H1 (cell line): ENCODE measurements around the gene PLEKHG1. TPM values are rescaled to one million over a fixed set of nuclear protein-coding genes. Genes with fewer than 3 reads are reported as not detected.

Source experiments
- CTCF ChIA-PET: fragments of 300-600 bp; sonication (Branson Sonifier 250); formaldehyde crosslinking; loops from one replicate; lab custom pipeline; 2021; ENCODE audit not compliant: partially characterized antibody; lab: Charles Lee
- POLR2A ChIA-PET: fragments of 300-600 bp; sonication (Branson Sonifier 250); formaldehyde crosslinking; loops from one replicate; lab custom pipeline; 2021; ENCODE audit warnings: inconsistent platforms; ENCODE audit not compliant: partially characterized antibody; lab: Charles Lee
- DNase-seq, 2 experiments: peaks; one replicate each; pipeline versions ENCODE4 v3.0.0 to v3.0.0-alpha.2; 2010 to 2022; ENCODE audit warnings: low spot score in 2 of 2, low read depth in 1 of 2, mixed read lengths in 1 of 2
- FAIRE-seq: peaks from 2 replicates; lab custom pipeline; 2011; peaks lifted over from hg19 to GRCh38; lab: Jason Lieb, UNC
- H2AFZ ChIP-seq: 2 replicates; pipeline ENCODE4 v1.8.1; 2012; ENCODE audit warnings: low read length, inconsistent platforms
- H2AK5ac ChIP-seq: 2 replicates; pipeline ENCODE4 v1.6.1; 2013; ENCODE audit warnings: low read depth, low read length
- H2BK120ac ChIP-seq: replicated peaks from 2 replicates; pipeline ENCODE3; 2013; ENCODE audit warnings: low read depth, low read length, inconsistent platforms
- H2BK12ac ChIP-seq: 2 replicates; pipeline ENCODE4 v1.6.1; 2013; ENCODE audit warnings: low read depth, low read length
- H2BK15ac ChIP-seq: 2 replicates; pipeline ENCODE4 v1.6.1; 2013; ENCODE audit warnings: low read length
- H2BK20ac ChIP-seq: 2 replicates; pipeline ENCODE4 v1.6.1; 2013; ENCODE audit warnings: low read length
- H2BK5ac ChIP-seq: 2 replicates; pipeline ENCODE4 v1.6.1; 2013; ENCODE audit warnings: low read depth, low read length
- H3K14ac ChIP-seq: 2 replicates; pipeline ENCODE4 v1.6.1; 2013; ENCODE audit warnings: inconsistent platforms; ENCODE audit not compliant: insufficient read length
- H3K18ac ChIP-seq: 2 replicates; pipeline ENCODE4 v1.6.1; 2013; ENCODE audit warnings: low read length; ENCODE audit errors: extremely low read depth
- H3K23ac ChIP-seq: 2 replicates; pipeline ENCODE4 v1.6.1; 2013; ENCODE audit warnings: inconsistent platforms; ENCODE audit not compliant: insufficient read length
- H3K23me2 ChIP-seq: 2 replicates; pipeline ENCODE4 v1.6.1; 2013; ENCODE audit warnings: low read depth, low read length
- H3K27ac ChIP-seq: 2 replicates; pipeline ENCODE4 v1.6.1; 2011; ENCODE audit warnings: low read depth, low read length, inconsistent platforms
- H3K27me3 ChIP-seq, 4 experiments: replicated peaks in 1 of 4; 1 replicate in 1 of 4; 2 replicates in 3 of 4; pipeline versions ENCODE4 v1.6.1 to v1.8.1; 2011 to 2013; ENCODE audit warnings: low read length in 3 of 4, mild to moderate bottlenecking in 3 of 4, inconsistent platforms in 2 of 4, mixed read lengths in 2 of 4, moderate library complexity in 1 of 4; ENCODE audit not compliant: control insufficient read depth in 3 of 4, insufficient read depth in 3 of 4; ENCODE audit errors: extremely low read depth in 1 of 4
- H3K36me3 ChIP-seq, 4 experiments: 2 replicates each; pipeline versions ENCODE4 v1.6.1 to v1.8.1; 2011 to 2013; ENCODE audit warnings: mild to moderate bottlenecking in 4 of 4, low read length in 3 of 4, moderate library complexity in 2 of 4, control low read depth in 1 of 4, inconsistent platforms in 1 of 4; ENCODE audit not compliant: insufficient read depth in 4 of 4, control insufficient read depth in 2 of 4
- H3K4ac ChIP-seq: replicated peaks from 2 replicates; pipeline ENCODE3; 2013; ENCODE audit warnings: low read length, low read depth, mixed read lengths, inconsistent platforms; ENCODE audit not compliant: insufficient read length
- H3K4me1 ChIP-seq, 4 experiments: replicated peaks in 1 of 4; 1 replicate in 1 of 4; 2 replicates in 3 of 4; pipeline versions ENCODE4 v1.6.1 to v1.8.1; 2011 to 2013; ENCODE audit warnings: low read length in 3 of 4, inconsistent platforms in 2 of 4, mixed read lengths in 1 of 4; ENCODE audit not compliant: insufficient read depth in 4 of 4, control insufficient read depth in 3 of 4
- H3K4me2 ChIP-seq, 2 experiments: 2 replicates each; pipeline versions ENCODE4 v1.6.1 to v1.8.1; 2011 to 2013; ENCODE audit warnings: low read depth in 2 of 2, low read length in 2 of 2, control low read depth in 1 of 2, inconsistent platforms in 1 of 2, mild to moderate bottlenecking in 1 of 2; ENCODE audit not compliant: insufficient read depth in 1 of 2
- H3K4me3 ChIP-seq, 4 experiments: fragments of 200-600, 300-600 bp in 1 of 4; sonication (generic), shearing (Covaris generic), sonication (Bioruptor Twin) in 1 of 4; 2 replicates each; pipeline versions ENCODE4 v1.5.1 to v1.8.1; 2011 to 2016; ENCODE audit warnings: low read length in 4 of 4, low read depth in 3 of 4, control low read depth in 2 of 4, inconsistent platforms in 2 of 4, mild to moderate bottlenecking in 2 of 4, mixed read lengths in 1 of 4, moderate library complexity in 1 of 4; ENCODE audit not compliant: insufficient read depth in 2 of 4; ENCODE audit errors: extremely low read depth in 1 of 4
- H3K56ac ChIP-seq: replicated peaks from 2 replicates; pipeline ENCODE3; 2013; ENCODE audit warnings: low read depth, mild to moderate bottlenecking, mixed read lengths, low read length, inconsistent platforms; ENCODE audit not compliant: insufficient read length
- H3K79me1 ChIP-seq: 2 replicates; pipeline ENCODE4 v1.6.1; 2013; ENCODE audit warnings: low read depth, low read length, control low read depth
- H3K79me2 ChIP-seq, 2 experiments: 2 replicates each; pipeline versions ENCODE4 v1.6.1 to v1.8.1; 2012 to 2013; ENCODE audit warnings: low read length in 2 of 2, mild to moderate bottlenecking in 2 of 2, inconsistent platforms in 1 of 2; ENCODE audit not compliant: insufficient read depth in 2 of 2, control insufficient read depth in 1 of 2
- H3K9ac ChIP-seq, 4 experiments: replicated peaks in 1 of 4; 1 replicate in 1 of 4; 2 replicates in 3 of 4; pipeline versions ENCODE4 v1.6.1 to v1.8.1; 2011 to 2013; ENCODE audit warnings: low read depth in 3 of 4, low read length in 3 of 4, control low read depth in 2 of 4, mild to moderate bottlenecking in 2 of 4, moderate library complexity in 2 of 4, inconsistent platforms in 1 of 4; ENCODE audit errors: extremely low read depth in 1 of 4
- H3K9me3 ChIP-seq, 2 experiments: 2 replicates each; pipeline versions ENCODE4 v1.6.1 to v1.8.1; 2012 to 2013; ENCODE audit warnings: mild to moderate bottlenecking in 2 of 2, moderate library complexity in 2 of 2, control low read depth in 1 of 2, inconsistent platforms in 1 of 2, low read depth in 1 of 2, low read length in 1 of 2, mixed read lengths in 1 of 2; ENCODE audit not compliant: insufficient read depth in 2 of 2
- H4K20me1 ChIP-seq, 2 experiments: replicated peaks in 1 of 2; 2 replicates each; pipeline versions ENCODE3 to v1.8.1; 2011 to 2013; ENCODE audit warnings: inconsistent platforms in 2 of 2, low read length in 2 of 2, mild to moderate bottlenecking in 1 of 2; ENCODE audit not compliant: insufficient read depth in 2 of 2, control insufficient read depth in 1 of 2
- H4K5ac ChIP-seq: 2 replicates; pipeline ENCODE4 v1.6.1; 2013; ENCODE audit warnings: low read length, low read depth, mixed read lengths, inconsistent platforms; ENCODE audit not compliant: insufficient read length
- H4K8ac ChIP-seq: 2 replicates; pipeline ENCODE4 v1.8.0; 2013; ENCODE audit warnings: mild to moderate bottlenecking, moderate library complexity, low read length, inconsistent platforms; ENCODE audit not compliant: insufficient read depth; ENCODE audit errors: extremely low read depth
- H4K91ac ChIP-seq: replicated peaks from 2 replicates; pipeline ENCODE3; 2013; ENCODE audit warnings: low read length, mixed read lengths, inconsistent platforms; ENCODE audit not compliant: insufficient read length
- BCL11A ChIP-seq, 2 experiments: IDR thresholded peaks; one replicate each; pipeline ENCODE4 v1.6.1; 2011; ENCODE audit warnings: low read depth in 2 of 2, low read length in 2 of 2, mild to moderate bottlenecking in 2 of 2
- CEBPB ChIP-seq: IDR thresholded peaks from 2 replicates; pipeline ENCODE4 v1.6.1; 2012; ENCODE audit warnings: low read depth, low read length
- CHD2 ChIP-seq: IDR thresholded peaks from 2 replicates; pipeline ENCODE4 v1.6.1; 2012; ENCODE audit warnings: low read length, improper control_type of control experiment
- EGR1 ChIP-seq: IDR thresholded peaks from 2 replicates; pipeline ENCODE4 v1.6.1; 2011; ENCODE audit warnings: low read depth, low read length, borderline replicate concordance
- EP300 ChIP-seq, 2 experiments: IDR thresholded peaks; 1 replicate in 1 of 2; 2 replicates in 1 of 2; pipeline ENCODE4 v1.6.1; 2011 to 2012; ENCODE audit warnings: low read depth in 2 of 2, low read length in 2 of 2, mild to moderate bottlenecking in 2 of 2, borderline replicate concordance in 1 of 2, inconsistent platforms in 1 of 2, moderate library complexity in 1 of 2
- HDAC2 ChIP-seq, 2 experiments: fragments of 300-600 bp in 1 of 2; sonication (generic) in 1 of 2; IDR thresholded peaks; 2 replicates each; pipeline ENCODE4 v1.6.1; 2011 to 2012; ENCODE audit warnings: low read depth in 2 of 2, low read length in 2 of 2, mild to moderate bottlenecking in 2 of 2, moderate library complexity in 2 of 2, borderline replicate concordance in 1 of 2, inconsistent platforms in 1 of 2
- MAFK ChIP-seq: IDR thresholded peaks from 2 replicates; pipeline ENCODE4 v1.6.1; 2012; ENCODE audit warnings: low read depth, mild to moderate bottlenecking, improper control_type of control experiment, low read length
- POLR2A ChIP-seq, 2 experiments: IDR thresholded peaks; 1 replicate in 1 of 2; 2 replicates in 1 of 2; pipeline ENCODE4 v1.6.1; 2011; ENCODE audit warnings: low read depth in 2 of 2, low read length in 2 of 2, mild to moderate bottlenecking in 2 of 2; ENCODE audit errors: control extremely low read depth in 1 of 2
- POU5F1 ChIP-seq: IDR thresholded peaks from 2 replicates; pipeline ENCODE4 v1.6.1; 2011; ENCODE audit warnings: low read depth, mild to moderate bottlenecking, low read length, moderate library complexity
- RFX5 ChIP-seq: IDR thresholded peaks from 2 replicates; pipeline ENCODE4 v1.6.1; 2011; ENCODE audit warnings: low read depth, low read length, improper control_type of control experiment, borderline replicate concordance
- SAP30 ChIP-seq: fragments of 300-600 bp; sonication (generic); IDR thresholded peaks from 2 replicates; pipeline ENCODE4 v1.7.1; 2012; ENCODE audit warnings: low read length, moderate library complexity, mild to moderate bottlenecking, inconsistent platforms; ENCODE audit not compliant: insufficient read depth, insufficient replicate concordance
- SP2 ChIP-seq: IDR thresholded peaks from 2 replicates; pipeline ENCODE4 v1.6.1; 2012; ENCODE audit warnings: mild to moderate bottlenecking, low read length, inconsistent platforms
- SP4 ChIP-seq: IDR thresholded peaks from 2 replicates; pipeline ENCODE4 v1.6.1; 2012; ENCODE audit warnings: low read length, inconsistent platforms
- TAF1 ChIP-seq: IDR thresholded peaks from 2 replicates; pipeline ENCODE4 v1.6.1; 2011; ENCODE audit warnings: mild to moderate bottlenecking, low read depth, low read length
- TBP ChIP-seq: IDR thresholded peaks from 2 replicates; pipeline ENCODE4 v1.6.1; 2011; ENCODE audit warnings: low read depth, low read length, improper control_type of control experiment
- TCF12 ChIP-seq: IDR thresholded peaks from 2 replicates; pipeline ENCODE4 v1.6.1; 2011; ENCODE audit warnings: low read depth, mild to moderate bottlenecking, low read length
- YY1 ChIP-seq: IDR thresholded peaks from 2 replicates; pipeline ENCODE4 v1.6.1; 2011; ENCODE audit warnings: low read depth, mild to moderate bottlenecking, low read length
- polyA plus RNA-seq, 7 experiments: library from polyadenylated mRNA; depleted of rRNA in 3 of 7; stranded (reverse) in 5 of 7; unstranded in 2 of 7; fragments of >200 nt in 5 of 7; fragments of 200-250 nt in 2 of 7; gene quantifications; 1 replicate in 5 of 7; 2 replicates in 1 of 7; 4 replicates in 1 of 7; pipeline versions ENCODE4 v1.2.1 to v1.2.3, GENCODE V29; 2011 to 2013; ENCODE audit warnings: missing spikeins in 2 of 7, mixed read lengths in 2 of 7
- total RNA-seq: library from RNA; stranded (reverse); fragmentation: NEBNext Ultra II Directional; extraction: Animal tissue kit (Norgen Biotek cat#: 25700); gene quantifications from 2 replicates; pipeline ENCODE4 v1.2.1, GENCODE V29; 2021

The PLEKHG1 gene
- total and polyA plus RNA-seq, 2 of the 8 experiments (the other 6 are each of a cell fraction or from before 2014, with no cell fraction given): 0.94 to 2.2 TPM

DNA sequence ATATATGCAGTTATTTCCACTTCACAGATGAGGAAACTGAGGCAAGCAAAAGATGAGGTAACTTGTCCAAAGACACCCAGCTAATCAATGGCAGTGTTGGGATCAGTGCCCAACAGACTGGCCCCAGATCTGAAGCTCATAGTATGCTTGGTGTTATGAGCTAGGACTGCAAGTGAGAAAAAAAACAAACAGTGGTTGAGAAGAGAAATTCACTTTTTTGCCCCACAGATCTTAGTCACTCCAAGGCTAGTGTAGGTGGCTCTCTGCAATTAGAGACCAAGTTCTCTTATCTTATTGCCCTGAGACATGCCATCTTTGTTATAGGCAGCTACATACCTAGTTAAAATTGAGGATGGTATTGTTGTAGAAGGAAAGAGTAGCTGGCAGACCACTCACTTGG, 16.3 kb downstream of the PLEKHG1 start:
- H3K36me3 ChIP-seq: no peaks in the 10 kb centered on the region
- no peak overlapping the region for H2BK120ac ChIP-seq
- no peak overlapping the region for H3K9ac ChIP-seq
- no peak overlapping the region for H3K4ac ChIP-seq
- H2AFZ ChIP-seq: no peak overlapping the region
- no peak overlapping the region for H3K27ac ChIP-seq
- H3K4me1 ChIP-seq: peaks cover 0 to 3% (median 0%) of the 10 kb centered on the region in 4 experiments; a peak in 1 of 7 replicates
- no peak overlapping the region for H3K18ac ChIP-seq
- H3K4me3 ChIP-seq: no peak overlapping the region
- H3K14ac ChIP-seq: no peak overlapping the region
- no peak overlapping the region for H2BK12ac ChIP-seq
- no peaks in the 10 kb centered on the region for H4K20me1 ChIP-seq
- FAIRE-seq (no peak), DNase-seq (no peak)
- H3K79me1 ChIP-seq: no peaks in the 10 kb centered on the region
- no peak overlapping the region for H4K8ac ChIP-seq
- no peak overlapping the region for H2BK20ac ChIP-seq
- H2BK15ac ChIP-seq: no peak overlapping the region
- ChIA-PET POLR2A (no interaction called here), CTCF (interaction anchor here (0.9 to 1.0 kb wide), 2 partner anchors 12 to 18 kb away, joined by 3 read pairs; no protein-coding TSS in a partner anchor)
- H4K91ac ChIP-seq: no peak overlapping the region
- H3K9me3 ChIP-seq: no peaks in the 10 kb centered on the region
- no peak overlapping the region for H2AK5ac ChIP-seq
- no peaks in the 10 kb centered on the region for H3K27me3 ChIP-seq
- no peak overlapping the region for H2BK5ac ChIP-seq
- H3K4me2 ChIP-seq: no peak overlapping the region
- H4K5ac ChIP-seq: no peak overlapping the region
- H3K79me2 ChIP-seq: no peaks in the 10 kb centered on the region
- H3K23ac ChIP-seq: no peak overlapping the region
- no peak overlapping the region for H3K56ac ChIP-seq
- no peaks in the 10 kb centered on the region for H3K23me2 ChIP-seq
- TF ChIP-seq TAF1 (no peak), CHD2 (no peak), SP2 (no peak), MAFK (no peak), TBP (no peak), EP300 (IDR thresholded peaks at IDR 0.05; ENCODE audit: borderline replicate concordance in 1 of 2, low read depth in 2 of 2, low read length in 2 of 2) (no peak), HDAC2 (IDR thresholded peaks at IDR 0.05; ENCODE audit: borderline replicate concordance in 1 of 2, low read depth in 2 of 2, low read length in 2 of 2) (no peak), BCL11A (IDR thresholded peaks at IDR 0.05; ENCODE audit: low read depth in 2 of 2, low read length in 2 of 2) (no peak), SP4 (no peak), POLR2A (IDR thresholded peaks at IDR 0.05; ENCODE audit: control extremely low read depth in 1 of 2, low read depth in 2 of 2, low read length in 2 of 2) (no peak), YY1 (no peak), SAP30 (no peak), POU5F1 (no peak), RFX5 (no peak), TCF12 (no peak), EGR1 (no peak), CEBPB (no peak)
